HepG2 (cell line): ENCODE results near the gene DUS1L. TPM values are rescaled to one million over a fixed set of nuclear protein-coding genes. Genes with fewer than 3 reads are reported as not detected.

Experiments
- ATAC-seq: fragments of 200-7000 bp; cut with Tn5 transposase; 3 replicates; pipeline ENCODE4 v1.9.1; 2020; ENCODE audit warnings: mild to moderate bottlenecking, moderate library complexity
- BruUV-seq: library from RNA; stranded (reverse); fragments of 400-500 nt; replicated peaks from 2 replicates; lab custom pipeline; 2021; lab: Mats Ljungman, UMichigan
- CTCF ChIA-PET: fragments of 300-600 bp; formaldehyde crosslinking; extraction: SDS; loops from one replicate; lab custom pipeline; 2021; ENCODE audit warnings: low total read pairs, inconsistent platforms, low intra/inter-chr PET ratio; lab: Yijun Ruan, JAX
- POLR2A ChIA-PET: fragments of 350-600 bp; sonication (Branson Sonifier 250); formaldehyde crosslinking; loops from one replicate; lab custom pipeline; 2020; ENCODE audit warnings: antibody characterized with exemption, inconsistent platforms; lab: Yijun Ruan, JAX
- DNase-seq: peaks from one replicate; pipeline ENCODE4 v3.0.0-alpha.2; 2015; ENCODE audit warnings: low spot score
- FAIRE-seq: peaks from 3 replicates; lab custom pipeline; 2011; peaks lifted over from hg19 to GRCh38; lab: Jason Lieb, UNC
- H2AFZ ChIP-seq: one replicate; pipeline ENCODE4 v1.6.1; 2011; ENCODE audit warnings: low read length, inconsistent platforms
- H3K27ac ChIP-seq: fragments of 300-600 bp; 3 replicates; pipeline ENCODE4 v1.8.0; 2011; ENCODE audit warnings: mixed run types, mild to moderate bottlenecking, mixed read lengths, low read length, inconsistent platforms; ENCODE audit not compliant: insufficient read depth; ENCODE audit errors: extremely low read length
- H3K27me3 ChIP-seq, 2 experiments: fragments of 200-600 bp in 1 of 2; 2 replicates in 1 of 2; 3 replicates in 1 of 2; pipeline versions ENCODE4 v1.6.0 to v1.8.0; 2011; ENCODE audit warnings: low read length in 2 of 2, mild to moderate bottlenecking in 2 of 2, moderate library complexity in 2 of 2, inconsistent platforms in 1 of 2; ENCODE audit not compliant: insufficient read depth in 2 of 2, control insufficient read depth in 1 of 2
- H3K36me3 ChIP-seq, 2 experiments: fragments of 200-600 bp in 1 of 2; replicated peaks in 1 of 2; 2 replicates in 1 of 2; 3 replicates in 1 of 2; pipeline versions ENCODE4 v1.5.1 to v1.8.0; 2011; ENCODE audit warnings: low read length in 2 of 2, inconsistent platforms in 1 of 2; ENCODE audit not compliant: insufficient read depth in 2 of 2, control insufficient read depth in 1 of 2
- H3K4me1 ChIP-seq: 2 replicates; pipeline ENCODE4 v1.5.1; 2012; ENCODE audit warnings: low read length, inconsistent platforms; ENCODE audit not compliant: insufficient read depth
- H3K4me2 ChIP-seq: 2 replicates; pipeline ENCODE4 v1.6.0; 2011; ENCODE audit warnings: low read depth, low read length, inconsistent platforms
- H3K4me3 ChIP-seq, 3 experiments: fragments of 200-600 bp in 1 of 3; sonication (generic), shearing (Covaris generic) in 1 of 3; replicated peaks in 1 of 3; 2 replicates each; pipeline ENCODE4 v1.5.1; 2011 to 2016; ENCODE audit warnings: low read length in 3 of 3, inconsistent platforms in 2 of 3, low read depth in 2 of 3, mild to moderate bottlenecking in 2 of 3, control low read depth in 1 of 3, mixed read lengths in 1 of 3; ENCODE audit not compliant: insufficient read depth in 1 of 3
- H3K79me2 ChIP-seq: one replicate; pipeline ENCODE4 v1.6.1; 2011; ENCODE audit warnings: low read length, inconsistent platforms; ENCODE audit not compliant: insufficient read depth
- H3K9ac ChIP-seq: 2 replicates; pipeline ENCODE4 v1.6.0; 2011; ENCODE audit warnings: mild to moderate bottlenecking, low read depth, low read length, inconsistent platforms; ENCODE audit not compliant: insufficient read depth
- H3K9me3 ChIP-seq: 2 replicates; pipeline ENCODE4 v1.5.1; 2012; ENCODE audit warnings: mild to moderate bottlenecking, low read length
- H4K20me1 ChIP-seq: 2 replicates; pipeline ENCODE4 v1.6.0; 2011; ENCODE audit warnings: inconsistent platforms, mild to moderate bottlenecking, low read length, moderate library complexity; ENCODE audit not compliant: insufficient read depth
- ATF5 ChIP-seq: sonication (generic); formaldehyde crosslinking; IDR thresholded peaks from 2 replicates; pipeline ENCODE4 v1.4.0; 2020; ENCODE audit warnings: mild to moderate bottlenecking, low read depth, missing genetic modification reagents
- BORCS8-MEF2B ChIP-seq: sonication (generic); formaldehyde crosslinking; IDR thresholded peaks from 2 replicates; pipeline ENCODE4 v1.8.0; 2022; ENCODE audit warnings: mild to moderate bottlenecking, missing genetic modification reagents
- HES4 ChIP-seq: sonication (generic); formaldehyde crosslinking; IDR thresholded peaks from 2 replicates; pipeline ENCODE4 v1.9.0; 2021; ENCODE audit warnings: mild to moderate bottlenecking, missing genetic modification reagents, borderline replicate concordance
- IKZF4 ChIP-seq: sonication (generic); formaldehyde crosslinking; IDR thresholded peaks from 2 replicates; pipeline ENCODE4 v1.5.1; 2020; ENCODE audit warnings: borderline replicate concordance, mild to moderate bottlenecking, low read depth, missing genetic modification reagents; ENCODE audit errors: not compliant biosample characterization
- KDM5B ChIP-seq: sonication (generic); formaldehyde crosslinking; IDR thresholded peaks from 2 replicates; pipeline ENCODE4 v1.4.0; 2020; ENCODE audit warnings: missing genetic modification reagents, mild to moderate bottlenecking, borderline replicate concordance
- MTERF4 ChIP-seq: sonication (generic); formaldehyde crosslinking; IDR thresholded peaks from 2 replicates; pipeline ENCODE4 v1.8.0; 2023; ENCODE audit warnings: mild to moderate bottlenecking, missing genetic modification reagents
- NFATC3 ChIP-seq: sonication (generic); formaldehyde crosslinking; IDR thresholded peaks from 2 replicates; pipeline ENCODE4 v1.5.1; 2020; ENCODE audit warnings: mild to moderate bottlenecking, missing genetic modification reagents
- PCBP1 ChIP-seq: fragments of 200-400 bp; formaldehyde crosslinking; IDR thresholded peaks from 2 replicates; pipeline ENCODE4 v1.6.1; 2017; ENCODE audit warnings: mild to moderate bottlenecking, low read depth, low read length, borderline replicate concordance
- TEAD2 ChIP-seq: sonication (generic); formaldehyde crosslinking; IDR thresholded peaks from 2 replicates; pipeline ENCODE4 v1.9.0; 2021; ENCODE audit warnings: missing genetic modification reagents
- U2AF1 ChIP-seq: fragments of 200-400 bp; formaldehyde crosslinking; optimal IDR thresholded peaks from 2 replicates; pipeline ENCODE3; 2017; ENCODE audit warnings: mild to moderate bottlenecking, low read depth, low read length
- ZFX ChIP-seq: sonication (generic); formaldehyde crosslinking; IDR thresholded peaks from 2 replicates; pipeline ENCODE4 v1.4.0; 2020; ENCODE audit warnings: mild to moderate bottlenecking, low read depth, missing genetic modification reagents, moderate library complexity
- ZKSCAN1 ChIP-seq: fragments of 150-350 bp; IDR thresholded peaks from 2 replicates; pipeline ENCODE4 v1.6.1; 2014; ENCODE audit warnings: low read length
- ZNF432 ChIP-seq: sonication (generic); formaldehyde crosslinking; IDR thresholded peaks from 2 replicates; pipeline ENCODE4 v1.5.0; 2020; ENCODE audit warnings: missing genetic modification reagents, mild to moderate bottlenecking, borderline replicate concordance
- ZNF552 ChIP-seq: sonication (generic); formaldehyde crosslinking; IDR thresholded peaks from 2 replicates; pipeline ENCODE4 v1.9.0; 2022; ENCODE audit warnings: missing genetic modification reagents, mild to moderate bottlenecking, borderline replicate concordance
- ZNF558 ChIP-seq: sonication (generic); formaldehyde crosslinking; IDR thresholded peaks from 2 replicates; pipeline ENCODE4 v1.9.0; 2022; ENCODE audit warnings: mild to moderate bottlenecking, missing genetic modification reagents, borderline replicate concordance
- ZNF563 ChIP-seq: sonication (generic); formaldehyde crosslinking; IDR thresholded peaks from 2 replicates; pipeline ENCODE4 v1.8.0; 2022; ENCODE audit warnings: mild to moderate bottlenecking, moderate library complexity, missing genetic modification reagents
- ZNF572 ChIP-seq: sonication (generic); formaldehyde crosslinking; IDR thresholded peaks from 2 replicates; pipeline ENCODE4 v1.5.1; 2020; ENCODE audit warnings: mild to moderate bottlenecking, missing genetic modification reagents
- ZNF776 ChIP-seq: sonication (generic); formaldehyde crosslinking; IDR thresholded peaks from 2 replicates; pipeline ENCODE4 v1.4.0; 2020; ENCODE audit warnings: mild to moderate bottlenecking, missing genetic modification reagents
- ZNF790 ChIP-seq: sonication (generic); formaldehyde crosslinking; IDR thresholded peaks from 2 replicates; pipeline ENCODE4 v1.8.0; 2022; ENCODE audit warnings: missing genetic modification reagents, mild to moderate bottlenecking, borderline replicate concordance
- WGBS: methylation state at CpG from one replicate; pipeline ENCODE4 v1.1.6; 2017; ENCODE audit warnings: low lambda C conversion rate; 5-methylcytosine and 5-hydroxymethylcytosine counted together
- in situ Hi-C: cut with HindIII; loops from 2 replicates; pipeline ENCODE4 v1.10.0; 2017; ENCODE audit warnings: low pct_unique_long_range_greater_than_20kb; ENCODE audit not compliant: extremely low pct_ligation_motif_present
- intact Hi-C: fragments of 100-400 bp; cut with micrococcal nuclease; formaldehyde crosslinking; loops from one replicate; pipeline ENCODE4 v1.10.0; 2022; ENCODE audit not compliant: unreplicated experiment
- polyA plus RNA-seq, 8 experiments: library from polyadenylated mRNA; depleted of rRNA in 3 of 8; stranded (reverse) in 7 of 8; unstranded in 1 of 8; fragments of >200 nt; fragmentation: Illumina TruSeq in 4 of 8; extraction: Trizol in 4 of 8; gene quantifications; 2 replicates each; pipeline versions ENCODE4 v1.2.1 to v1.2.3, GENCODE V29; 2011 to 2016; ENCODE audit warnings: low read depth in 4 of 8, missing spikeins in 1 of 8, mixed read lengths in 1 of 8; ENCODE audit not compliant: insufficient read depth in 1 of 8
- total RNA-seq, 5 experiments: library from RNA; depleted of rRNA; stranded (reverse); fragments of >200 nt; fragmentation: Illumina TruSeq; extraction: Trizol; gene quantifications; 2 replicates each; pipeline ENCODE4 v1.2.3, GENCODE V29; 2016; ENCODE audit warnings: low read depth in 1 of 5
- TF ChIP-seq, protein P1 (sequence below): sonication (generic); formaldehyde crosslinking; IDR thresholded peaks from 2 replicates; pipeline ENCODE4 v1.4.0; 2020; ENCODE audit warnings: missing genetic modification reagents

The DUS1L gene
- total and polyA plus RNA-seq, 2 of the 13 experiments (the other 11 are each of a cell fraction or from before 2014, with no cell fraction given) = 81.0 to 109 TPM

DNA sequence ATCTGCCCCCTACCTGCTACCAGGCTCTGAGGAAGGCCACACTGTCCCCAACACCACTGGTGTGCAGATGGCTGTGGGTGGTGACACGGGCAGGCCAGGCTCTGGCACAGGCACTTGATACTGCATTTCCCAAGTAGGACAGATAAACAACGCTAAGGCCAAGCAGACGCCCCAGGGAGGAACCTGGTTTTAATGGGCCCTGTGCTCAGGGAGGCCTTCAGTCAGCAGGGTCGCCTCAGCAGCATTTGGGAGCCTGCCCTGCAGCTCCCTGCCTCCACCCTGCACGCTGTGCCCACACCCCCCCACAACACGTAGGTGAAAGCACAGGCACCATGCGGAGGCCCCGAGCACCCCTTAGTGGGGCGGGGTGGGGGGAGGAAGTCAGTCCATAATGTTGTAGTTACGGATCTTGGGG lies 35.7 kb upstream of the DUS1L start:
- CTCF ChIA-PET = no interaction called here
- Histone ChIP-seq H3K9ac (peak overlapping the region; percentile 65), H2AFZ (no peak overlapping the region), H3K4me3 (peak overlapping the region in 1 of 3 experiments; percentile 54; a peak in 3 of 6 replicates), H3K4me2 (peak overlapping the region; percentile 65), H3K27me3 (no peaks in the 10 kb centered on the region; a peak in 1 of 5 replicates), H3K36me3 (peaks cover 0 to 1% of the 10 kb centered on the region in 2 experiments; a peak in 2 of 5 replicates), H3K27ac (peak overlapping the region; percentile 81), H3K79me2 (peaks cover 33% of the 10 kb centered on the region), H4K20me1 (peaks cover 9% of the 10 kb centered on the region), H3K4me1 (peaks cover 77% of the 10 kb centered on the region), H3K9me3 (no peaks in the 10 kb centered on the region)
- intact Hi-C loops (loop anchor here (10.0 kb wide), 1 partner anchor 133 kb away; no protein-coding TSS in a partner anchor), in situ Hi-C loops (no loop called here)
- FAIRE-seq (no peak), ATAC-seq (no peak), DNase-seq (no peak)
- POLR2A ChIA-PET = interaction anchor here (0.9 to 5.9 kb wide), 9 partner anchors 63 to 268 kb away, joined by 3 to 61 read pairs (median 5); partner anchors contain the start of genes CENPX, DCXR, LRRC45 and MCRIP1
- 70% methylated on average over 6 of the region's 10 CpGs for WGBS
- BruUV-seq = no TSS peak
- TF ChIP-seq ZNF776 (CRISPR knock-in tag) (0 out of 2 replicates have a peak, but pooled peaks have one; percentile 4), ZNF563 (CRISPR knock-in tag) (peak; percentile 8; the same call in 1 of the 2 replicates), ZNF432 (no peak), IKZF4 (CRISPR knock-in tag) (peak; percentile 55), BORCS8-MEF2B (CRISPR knock-in tag) (0 out of 2 replicates have a peak, but pooled peaks have one; percentile 10), ZFX (CRISPR knock-in tag) (no peak), ATF5 (CRISPR knock-in tag) (no peak), U2AF1 (peak; percentile 36), HES4 (CRISPR knock-in tag) (peak; percentile 38; the same call in 1 of the 2 replicates), ZNF552 (CRISPR knock-in tag) (0 out of 2 replicates have a peak, but pooled peaks have one; percentile 22), ZNF572 (CRISPR knock-in tag) (0 out of 2 replicates have a peak, but pooled peaks have one; percentile 29), NFATC3 (CRISPR knock-in tag) (0 out of 2 replicates have a peak, but pooled peaks have one; percentile 55), TEAD2 (no peak), ZNF558 (0 out of 2 replicates have a peak, but pooled peaks have one; percentile 13), PCBP1 (peak; percentile 71; the same call in 1 of the 2 replicates), ZNF790 (CRISPR knock-in tag) (peak; percentile 71; the same call in 1 of the 2 replicates), KDM5B (CRISPR knock-in tag) (0 out of 2 replicates have a peak, but pooled peaks have one; percentile 9), MTERF4 (CRISPR knock-in tag) (0 out of 2 replicates have a peak, but pooled peaks have one; percentile 22), ZKSCAN1 (no peak)
- TF ChIP-seq, protein P1, sequence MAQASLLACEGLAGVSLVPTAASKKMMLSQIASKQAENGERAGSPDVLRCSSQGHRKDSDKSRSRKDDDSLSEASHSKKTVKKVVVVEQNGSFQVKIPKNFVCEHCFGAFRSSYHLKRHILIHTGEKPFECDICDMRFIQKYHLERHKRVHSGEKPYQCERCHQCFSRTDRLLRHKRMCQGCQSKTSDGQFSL (CRISPR knock-in tag) = peak; percentile 18; the same call in 1 of the 2 replicates
